Testis (tissue), 3 donors: ENCODE measurements around the gene CCDC7. TPM values are rescaled to one million over a fixed set of nuclear protein-coding genes. Genes with fewer than 3 reads are reported as not detected.
"Not testable (repeated sequence)": the region's sequence is repeated elsewhere in the genome, so short reads cannot be mapped to it uniquely, and the experiment has no call there.

ENCODE experiments used
- DNase-seq: peaks from one replicate; pipeline ENCODE4 v3.0.0-alpha.2; 2019
- H3K27ac ChIP-seq, 2 donors: fragments of 200-600 bp; sonication (generic); one replicate each; pipeline ENCODE4 v1.5.1; 2019
- H3K27me3 ChIP-seq: fragments of 200-600 bp; sonication (generic); one replicate; pipeline ENCODE4 v1.5.1; 2019
- H3K36me3 ChIP-seq: fragments of 200-600 bp; sonication (generic); one replicate; pipeline ENCODE4 v1.5.1; 2017; ENCODE audit warnings: low read depth; ENCODE audit errors: missing control alignments
- H3K4me1 ChIP-seq: fragments of 200-600 bp; sonication (generic); one replicate; pipeline ENCODE4 v1.5.1; 2019
- H3K4me3 ChIP-seq, 2 donors: fragments of 200-600 bp; sonication (generic); one replicate each; pipeline ENCODE4 v1.5.1; 2017 to 2019
- H3K9me3 ChIP-seq: fragments of 200-600 bp; sonication (generic); one replicate; pipeline ENCODE4 v1.5.1; 2017
- POLR2A ChIP-seq: fragments of 450-650 bp; IDR thresholded peaks from one replicate; pipeline ENCODE4 v1.6.1; 2017; ENCODE audit warnings: antibody characterized with exemption, mild to moderate bottlenecking, moderate library complexity
- WGBS, 2 donors: methylation state at CpG; one replicate each; pipeline ENCODE4 v1.1.5; 2018; 5-methylcytosine and 5-hydroxymethylcytosine counted together
- intact Hi-C: fragments of 100-400 bp; cut with DNase I; formaldehyde crosslinking; loops from one replicate; pipeline ENCODE4 v1.15.1; 2023; ENCODE audit warnings: low total_unique reads
- polyA plus RNA-seq: library from polyadenylated mRNA; stranded (reverse); fragments of 350-450 nt; fragmentation: Illumina TruSeq; extraction: RNeasy Lipid Tissue Mini Kit (QIAGEN cat#74804); gene quantifications from one replicate; pipeline ENCODE4 v1.2.3, GENCODE V29; 2014; ENCODE audit warnings: low read depth, low replicate concordance; ENCODE audit not compliant: insufficient read depth
- total RNA-seq, 2 donors: library from RNA; depleted of rRNA; stranded (reverse); fragments of >200 nt; gene quantifications; one replicate each; pipeline ENCODE4 v1.2.3, GENCODE V29; 2016
- TF ChIP-seq, protein P1 (sequence below), 3 experiments: fragments of 450-650 bp in 2 of 3; fragments of 200-600 bp in 1 of 3; sonication (generic) in 1 of 3; IDR thresholded peaks; one replicate each; pipeline ENCODE4 v1.5.1; 2016 to 2019; ENCODE audit warnings: antibody characterized with exemption in 3 of 3, mild to moderate bottlenecking in 2 of 3, moderate library complexity in 1 of 3

Gene CCDC7
- total and polyA plus RNA-seq, 3 donors from 2014 or later = 74.0 to 146 (median 74.5) TPM

DNA sequence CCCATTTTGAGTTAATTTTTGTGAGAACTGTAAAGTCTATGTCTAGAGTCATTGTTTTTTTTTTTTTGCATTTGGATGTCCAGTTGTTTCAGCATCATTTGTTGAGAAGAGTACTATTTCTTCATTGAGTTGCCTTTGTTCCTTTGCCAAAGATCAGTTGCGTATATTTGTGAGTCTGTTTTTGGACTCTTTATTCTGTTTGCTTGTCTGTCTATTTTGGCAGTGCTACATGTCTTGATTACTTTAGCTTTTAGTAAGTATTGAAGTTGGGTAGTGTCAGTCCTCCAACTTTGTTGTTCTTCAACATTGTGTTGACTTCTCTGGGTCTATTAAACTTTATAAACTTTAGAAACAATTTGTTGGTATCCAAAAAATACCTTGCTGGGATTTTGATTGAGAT lies 31.6 kb downstream of the CCDC7 start:
- Histone ChIP-seq H3K27me3 (no peaks in the 10 kb centered on the region), H3K36me3 (no peaks in the 10 kb centered on the region), H3K4me1 (no peaks in the 10 kb centered on the region), H3K27ac (no peak overlapping the region), H3K9me3 (no peaks in the 10 kb centered on the region), H3K4me3 (no peak overlapping the region)
- no peak for DNase-seq
- TF ChIP-seq POLR2A = no peak
- TF ChIP-seq, protein P1, sequence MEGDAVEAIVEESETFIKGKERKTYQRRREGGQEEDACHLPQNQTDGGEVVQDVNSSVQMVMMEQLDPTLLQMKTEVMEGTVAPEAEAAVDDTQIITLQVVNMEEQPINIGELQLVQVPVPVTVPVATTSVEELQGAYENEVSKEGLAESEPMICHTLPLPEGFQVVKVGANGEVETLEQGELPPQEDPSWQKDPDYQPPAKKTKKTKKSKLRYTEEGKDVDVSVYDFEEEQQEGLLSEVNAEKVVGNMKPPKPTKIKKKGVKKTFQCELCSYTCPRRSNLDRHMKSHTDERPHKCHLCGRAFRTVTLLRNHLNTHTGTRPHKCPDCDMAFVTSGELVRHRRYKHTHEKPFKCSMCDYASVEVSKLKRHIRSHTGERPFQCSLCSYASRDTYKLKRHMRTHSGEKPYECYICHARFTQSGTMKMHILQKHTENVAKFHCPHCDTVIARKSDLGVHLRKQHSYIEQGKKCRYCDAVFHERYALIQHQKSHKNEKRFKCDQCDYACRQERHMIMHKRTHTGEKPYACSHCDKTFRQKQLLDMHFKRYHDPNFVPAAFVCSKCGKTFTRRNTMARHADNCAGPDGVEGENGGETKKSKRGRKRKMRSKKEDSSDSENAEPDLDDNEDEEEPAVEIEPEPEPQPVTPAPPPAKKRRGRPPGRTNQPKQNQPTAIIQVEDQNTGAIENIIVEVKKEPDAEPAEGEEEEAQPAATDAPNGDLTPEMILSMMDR (IDR thresholded peaks at IDR 0.05) = no peak
- WGBS, 2 donors = 63 to 85% methylated on average over 1 of the region's 1 CpG
- intact Hi-C loops = no loop called here

DNA sequence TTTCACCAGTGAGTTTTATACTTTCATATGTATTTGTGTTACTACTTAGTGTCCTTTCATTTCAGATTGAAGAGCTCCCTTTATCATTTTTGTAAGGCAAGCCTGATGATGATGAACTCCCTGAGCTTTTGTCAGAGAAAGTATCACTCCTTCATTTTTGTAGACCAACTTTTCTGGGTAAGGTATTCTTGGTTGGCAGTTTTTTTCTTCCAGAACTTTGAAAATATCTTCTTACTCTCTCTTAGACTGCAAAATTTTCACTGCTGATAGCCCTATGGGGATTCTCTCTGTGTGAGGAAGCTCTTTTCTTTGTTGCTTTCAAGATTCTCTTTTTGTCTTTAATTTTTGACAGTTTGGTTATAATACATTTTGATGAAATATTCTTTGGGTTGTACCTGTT lies 35.7 kb downstream of the CCDC7 start:
- Histone ChIP-seq H3K27ac (no peak overlapping the region), H3K4me1 (no peaks in the 10 kb centered on the region), H3K4me3 (no peak overlapping the region), H3K36me3 (no peaks in the 10 kb centered on the region), H3K9me3 (no peaks in the 10 kb centered on the region), H3K27me3 (no peaks in the 10 kb centered on the region)
- no peak for DNase-seq
- intact Hi-C loops = no loop called here
- TF ChIP-seq, protein P1 (IDR thresholded peaks at IDR 0.05) = no peak
- no peak for TF ChIP-seq POLR2A

DNA sequence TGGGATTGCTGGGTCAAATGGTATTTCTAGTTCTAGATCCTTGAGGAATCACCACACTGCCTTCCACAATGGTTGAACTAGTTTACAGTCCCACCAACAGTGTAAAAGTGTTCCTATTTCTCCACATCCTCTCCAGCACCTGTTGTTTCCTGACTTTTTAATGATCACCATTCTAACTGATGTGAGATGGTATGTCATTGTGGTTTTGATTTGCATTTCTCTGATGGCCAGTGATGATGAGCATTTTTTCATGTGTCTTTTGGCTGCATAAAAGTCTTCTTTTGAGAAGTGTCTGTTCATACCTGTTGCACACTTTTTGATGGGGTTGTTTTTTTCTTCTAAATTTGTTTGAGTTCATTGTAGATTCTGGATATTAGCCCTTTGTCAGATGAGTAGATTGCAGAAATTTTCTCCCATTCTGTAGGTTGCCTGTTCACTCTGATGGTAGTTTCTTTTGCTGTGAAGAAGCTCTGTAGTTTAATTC lies 37.1 kb downstream of the CCDC7 start:
- intact Hi-C loops, H3K36me3 ChIP-seq, H3K27ac ChIP-seq, H3K27me3 ChIP-seq, H3K4me1 ChIP-seq, H3K4me3 ChIP-seq, H3K9me3 ChIP-seq, DNase-seq: not testable (repeated sequence)

DNA sequence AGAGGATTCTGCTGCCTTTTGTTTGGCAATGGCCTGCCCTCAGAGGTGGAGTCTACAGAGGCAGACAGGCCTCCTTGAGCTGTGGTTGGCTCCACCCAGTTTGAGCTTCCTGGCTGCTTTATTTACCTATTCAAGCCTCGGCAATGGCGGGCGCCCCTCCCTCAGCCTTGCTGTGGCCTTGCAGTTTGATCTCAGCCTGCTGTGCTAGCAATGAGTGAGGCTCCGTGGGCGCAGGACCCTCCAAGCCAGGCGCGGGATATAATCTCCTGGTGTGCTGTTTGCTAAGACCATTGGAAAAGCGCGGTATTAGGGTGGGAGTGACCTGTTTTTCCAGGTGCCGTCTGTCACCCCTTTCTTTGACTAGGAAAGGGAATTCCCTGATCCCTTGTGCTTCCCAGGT lies 42.1 kb downstream of the CCDC7 start:
- 83 to 87% methylated on average over 9 to 10 of the region's 10 CpGs for WGBS, 2 donors
- DNase-seq = not testable (repeated sequence)

DNA sequence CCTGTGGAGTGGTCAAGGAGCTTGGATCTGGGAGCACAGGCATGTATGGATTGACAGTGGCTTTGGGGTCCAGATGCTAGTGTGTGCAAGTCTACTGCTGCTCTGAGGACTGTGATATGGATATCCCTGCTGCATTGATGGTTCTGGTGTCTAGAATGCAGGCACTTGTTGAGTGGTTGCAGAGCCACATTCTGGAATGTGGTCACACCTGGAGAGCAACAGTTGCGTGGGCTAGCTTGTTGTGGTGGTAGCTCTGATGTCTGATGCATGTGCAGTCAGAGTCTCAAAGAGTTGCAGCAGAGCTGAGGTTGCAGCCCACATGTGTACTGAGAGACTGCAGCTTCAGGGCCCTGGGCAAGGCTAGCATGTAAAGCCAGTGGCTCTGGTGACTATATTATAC lies 43.2 kb downstream of the CCDC7 start:
- Histone ChIP-seq H3K27me3 (no peaks in the 10 kb centered on the region), H3K4me3 (no peak overlapping the region), H3K27ac (no peak overlapping the region), H3K4me1 (no peaks in the 10 kb centered on the region), H3K36me3 (no peaks in the 10 kb centered on the region), H3K9me3 (no peaks in the 10 kb centered on the region)
- intact Hi-C loops = no loop called here
- DNase-seq = no peak
- WGBS, 2 donors = 75 to 100% methylated on average over 1 of the region's 1 CpG
- TF ChIP-seq, protein P1 (IDR thresholded peaks at IDR 0.05) = no peak
- no peak for TF ChIP-seq POLR2A

More for the DNA sequence above, 42.1 kb downstream of the CCDC7 start:
- H3K36me3 ChIP-seq, H3K4me1 ChIP-seq, H3K9me3 ChIP-seq, H3K27me3 ChIP-seq, H3K4me3 ChIP-seq, H3K27ac ChIP-seq, intact Hi-C loops: not testable (repeated sequence)

DNA sequence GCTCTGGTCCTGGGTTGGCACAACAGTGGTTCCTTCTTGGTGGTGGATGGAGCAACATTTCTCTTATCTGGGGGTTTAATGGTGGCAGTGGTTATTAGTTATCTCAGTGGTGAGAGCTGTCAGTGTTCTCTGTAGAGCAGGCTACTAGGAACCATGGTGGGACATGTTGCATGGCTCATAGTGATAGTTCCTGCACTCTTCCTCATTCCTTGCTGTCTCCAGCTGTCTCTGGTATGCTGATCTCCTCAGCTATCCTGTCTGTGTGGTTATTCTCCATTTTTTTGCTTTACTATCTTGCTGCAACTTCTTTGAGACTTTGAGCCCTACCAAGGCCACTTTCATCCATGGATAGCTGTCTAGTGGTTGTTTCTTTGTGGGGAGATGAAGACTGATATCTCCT lies 44.0 kb downstream of the CCDC7 start:
- TF ChIP-seq POLR2A = no peak
- TF ChIP-seq, protein P1 (IDR thresholded peaks at IDR 0.05) = no peak
- no peak overlapping the region for H3K27ac ChIP-seq
- intact Hi-C loops = no loop called here
- no peaks in the 10 kb centered on the region for H3K4me1 ChIP-seq
- H3K27me3 ChIP-seq = no peaks in the 10 kb centered on the region
- no peaks in the 10 kb centered on the region for H3K9me3 ChIP-seq
- no peak for DNase-seq
- no peaks in the 10 kb centered on the region for H3K36me3 ChIP-seq
- H3K4me3 ChIP-seq = no peak overlapping the region

DNA sequence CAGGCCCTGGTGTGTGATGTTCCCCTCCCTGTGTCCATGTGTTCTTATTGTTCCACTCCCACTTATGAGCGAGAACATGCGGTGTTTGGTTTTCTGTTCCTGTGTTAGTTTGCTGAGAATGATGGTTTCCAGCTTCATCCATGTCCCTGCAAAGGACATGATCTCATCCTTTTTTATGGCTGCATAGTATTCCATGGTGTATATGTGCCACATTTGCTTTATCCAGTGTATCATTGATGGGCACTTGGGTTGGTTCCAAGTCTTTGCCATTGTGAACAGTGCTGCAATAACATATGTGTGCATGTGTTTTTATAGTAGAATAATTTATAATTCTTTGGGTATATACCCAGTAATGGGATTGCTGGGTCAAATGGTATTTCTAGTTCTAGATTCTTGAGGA lies 48.6 kb downstream of the CCDC7 start:
- H3K27me3 ChIP-seq, DNase-seq, H3K4me1 ChIP-seq, H3K9me3 ChIP-seq, H3K4me3 ChIP-seq, H3K36me3 ChIP-seq, H3K27ac ChIP-seq, intact Hi-C loops: not testable (repeated sequence)
- 73 to 100% methylated on average over 2 of the region's 2 CpGs for WGBS, 2 donors

DNA sequence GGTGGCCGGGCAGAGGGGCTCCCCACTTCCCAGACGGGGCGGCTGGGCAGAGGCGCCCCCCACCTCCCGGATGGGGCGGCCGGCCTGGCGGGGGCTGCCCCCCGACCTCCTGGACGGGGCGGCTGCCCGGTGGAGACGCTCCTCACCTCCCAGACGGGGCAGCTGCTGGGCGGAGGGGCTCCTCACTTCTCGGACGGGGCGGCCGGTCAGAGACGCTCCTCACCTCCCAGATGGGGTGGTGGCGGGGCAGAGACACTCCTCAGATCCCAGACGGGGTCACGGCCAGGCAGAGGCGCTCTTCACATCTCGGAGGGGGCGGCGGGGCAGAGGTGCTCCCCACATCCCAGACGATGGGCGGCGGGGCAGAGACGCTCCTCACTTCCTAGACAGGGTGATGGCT lies 54.2 kb downstream of the CCDC7 start:
- H3K4me1 ChIP-seq, H3K9me3 ChIP-seq, DNase-seq, intact Hi-C loops, H3K4me3 ChIP-seq, H3K27ac ChIP-seq, H3K36me3 ChIP-seq, H3K27me3 ChIP-seq: not testable (repeated sequence)
- WGBS, 2 donors = 94 to 97% methylated on average over 7 to 30 of the region's 31 CpGs
